Thyroid gland (tissue), 4 donors: Measurements from ENCODE around the gene FOXO3. TPM values are rescaled to one million over a fixed set of nuclear protein-coding genes. Genes with fewer than 3 reads are reported as not detected.

ENCODE experiments used
- DNase-seq, 2 donors: peaks; one replicate each; pipeline ENCODE4 v3.0.0-alpha.2; 2019
- H3K27ac ChIP-seq, 3 donors: fragments of 200-600 bp; sonication (generic); 1 replicate in 2 of 3; 2 replicates in 1 of 3; pipeline ENCODE4 v1.5.1; 2016 to 2019; ENCODE audit warnings: mild to moderate bottlenecking in 1 of 3, moderate library complexity in 1 of 3
- H3K27me3 ChIP-seq: fragments of 200-600 bp; sonication (generic); one replicate; pipeline ENCODE4 v1.5.1; 2019
- H3K36me3 ChIP-seq, 2 donors: fragments of 200-600 bp; sonication (generic); one replicate each; pipeline ENCODE4 v1.5.1; 2016 to 2019
- H3K4me1 ChIP-seq, 2 donors: fragments of 200-600 bp; sonication (generic); one replicate each; pipeline ENCODE4 v1.5.1; 2017 to 2019
- H3K4me3 ChIP-seq, 3 donors: fragments of 200-600 bp; sonication (generic); replicated peaks in 1 of 3; 1 replicate in 2 of 3; 2 replicates in 1 of 3; pipeline ENCODE4 v1.5.1; 2016; ENCODE audit warnings: mild to moderate bottlenecking in 1 of 3
- H3K9me3 ChIP-seq: fragments of 200-600 bp; sonication (generic); one replicate; pipeline ENCODE4 v1.5.1; 2017
- CTCF ChIP-seq, 6 experiments: fragments of 200-600 bp in 3 of 6; fragments of 450-650 bp in 3 of 6; sonication (generic) in 3 of 6; IDR thresholded peaks; one replicate each; pipeline ENCODE4 v1.5.1; 2016 to 2019; ENCODE audit warnings: antibody characterized with exemption in 6 of 6, mild to moderate bottlenecking in 2 of 6, inconsistent platforms in 1 of 6, moderate library complexity in 1 of 6
- POLR2A ChIP-seq, 2 donors: fragments of 450-650 bp; IDR thresholded peaks; one replicate each; pipeline ENCODE4 v1.6.1; 2017; ENCODE audit warnings: antibody characterized with exemption in 2 of 2, mild to moderate bottlenecking in 2 of 2, moderate library complexity in 1 of 2
- WGBS, 2 donors: methylation state at CpG; one replicate each; pipeline ENCODE4 v1.1.5; 2017; 5-methylcytosine and 5-hydroxymethylcytosine counted together
- intact Hi-C: fragments of 100-400 bp; cut with DNase I; formaldehyde crosslinking; loops from one replicate; pipeline ENCODE4 v1.15.1; 2023
- total RNA-seq, 4 donors: library from RNA; depleted of rRNA; stranded (reverse); fragments of >200 nt; gene quantifications; one replicate each; pipeline ENCODE4 v1.2.3, GENCODE V29; 2016

Gene FOXO3
- total RNA-seq, 4 donors from 2014 or later = 61.8 to 103 (median 76.8) TPM

- Histone ChIP-seq H3K27ac (no peak overlapping the region), H3K9me3 (no peaks in the 10 kb centered on the region), H3K27me3 (no peaks in the 10 kb centered on the region), H3K36me3 (no peaks in the 10 kb centered on the region), H3K4me3 (no peak overlapping the region), H3K4me1 (peaks cover 10 to 13% of the 10 kb centered on the region in 2 donors)
- WGBS, 2 donors = 88 to 95% methylated on average over 2 of the region's 2 CpGs
- DNase-seq = no peak
- TF ChIP-seq CTCF (IDR thresholded peaks at IDR 0.05) = no peak
- no peak for TF ChIP-seq POLR2A (IDR thresholded peaks at IDR 0.05)
- intact Hi-C loops = no loop called here
Observed at GRCh38 chr6:108693430-108694154, 132.9 kb downstream of the FOXO3 start.

- no peak for TF ChIP-seq CTCF (IDR thresholded peaks at IDR 0.05)
- TF ChIP-seq POLR2A (IDR thresholded peaks at IDR 0.05) = no peak
- no peaks in the 10 kb centered on the region for H3K36me3 ChIP-seq
- no peaks in the 10 kb centered on the region for H3K27me3 ChIP-seq
- intact Hi-C loops = no loop called here
- peaks cover 0 to 1% of the 10 kb centered on the region in 2 donors for H3K4me1 ChIP-seq
- no peaks in the 10 kb centered on the region for H3K9me3 ChIP-seq
- no peak overlapping the region for H3K4me3 ChIP-seq
- no peak for DNase-seq
- 82 to 91% methylated on average over 6 of the region's 6 CpGs for WGBS, 2 donors
- no peak overlapping the region for H3K27ac ChIP-seq
Observed at GRCh38 chr6:108694816-108695215, 134.1 kb downstream of the FOXO3 start.

- Histone ChIP-seq H3K4me1 (no peaks in the 10 kb centered on the region), H3K27ac (no peak overlapping the region), H3K27me3 (no peaks in the 10 kb centered on the region), H3K9me3 (no peaks in the 10 kb centered on the region), H3K36me3 (no peaks in the 10 kb centered on the region), H3K4me3 (no peak overlapping the region)
- TF ChIP-seq POLR2A (IDR thresholded peaks at IDR 0.05) (no peak), CTCF (IDR thresholded peaks at IDR 0.05) (no peak)
- intact Hi-C loops = no loop called here
- WGBS, 2 donors = 79 to 84% methylated on average over 11 to 15 of the region's 15 CpGs
- DNase-seq = no peak
Observed at GRCh38 chr6:108697561-108698161, 136.9 kb downstream of the FOXO3 start.

- Histone ChIP-seq H3K27ac (no peak overlapping the region), H3K4me3 (no peak overlapping the region), H3K36me3 (no peaks in the 10 kb centered on the region), H3K9me3 (no peaks in the 10 kb centered on the region), H3K27me3 (no peaks in the 10 kb centered on the region), H3K4me1 (no peaks in the 10 kb centered on the region)
- WGBS, 2 donors = 88 to 95% methylated on average over 11 of the region's 11 CpGs
- no peak for TF ChIP-seq POLR2A (IDR thresholded peaks at IDR 0.05)
- no peak for TF ChIP-seq CTCF (IDR thresholded peaks at IDR 0.05)
- no peak for DNase-seq
- intact Hi-C loops = no loop called here
Observed at GRCh38 chr6:108698593-108699289, 138.0 kb downstream of the FOXO3 start.
